ENCODE results near the gene ILDR2.

Gene ILDR2

GRCh38 chr1:166875734-166876539 is 99.4 kb downstream of the ILDR2 start, which contains the start of gene TADA1 (continued):
- TF ChIP-seq ZSCAN4 (tag by site-specific recombination; IDR thresholded peaks at IDR 0.05) (peak; percentile 25; the same call in 1 of the 2 replicates), ZNF664 (tag by site-specific recombination; IDR thresholded peaks at IDR 0.05) (no peak), HIC1 (tag by site-specific recombination; IDR thresholded peaks at IDR 0.05) (no peak), ZNF645 (tag by site-specific recombination; IDR thresholded peaks at IDR 0.05) (no peak), ZFHX2 (tag by site-specific recombination; conservative IDR thresholded peaks at IDR 0.05) (peak; percentile 64), ZBTB7A (tag by site-specific recombination; IDR thresholded peaks at IDR 0.05; ENCODE audit: low read depth) (no peak), OSR2 (tag by site-specific recombination; IDR thresholded peaks at IDR 0.05) (no peak), MYNN (tag by site-specific recombination; IDR thresholded peaks at IDR 0.05; ENCODE audit: borderline replicate concordance) (no peak; the same call in 1 of the 2 replicates), ZFP69B (tag by site-specific recombination; IDR thresholded peaks at IDR 0.05) (0 out of 2 replicates have a peak, but pooled peaks have one; percentile 35), GLI2 (tag by site-specific recombination; IDR thresholded peaks at IDR 0.05; ENCODE audit: borderline replicate concordance, low read depth) (no peak), ZBTB49 (tag by site-specific recombination; IDR thresholded peaks at IDR 0.05; ENCODE audit: low read depth) (no peak), ZNF629 (tag by site-specific recombination; IDR thresholded peaks at IDR 0.05) (peak; percentile 76; the same call in 1 of the 2 replicates), ZNF658 (tag by site-specific recombination; IDR thresholded peaks at IDR 0.05) (no peak), ZNF398 (tag by site-specific recombination; IDR thresholded peaks at IDR 0.05) (peak; percentile 27; the same call in 1 of the 2 replicates), ZNF423 (tag by site-specific recombination; IDR thresholded peaks at IDR 0.05) (no peak), IKZF3 (tag by site-specific recombination; IDR thresholded peaks at IDR 0.05) (no peak), PRDM1 (tag by site-specific recombination; IDR thresholded peaks at IDR 0.05) (no peak), ZNF488 (tag by site-specific recombination; IDR thresholded peaks at IDR 0.05) (no peak), AEBP2 (tag by site-specific recombination; IDR thresholded peaks at IDR 0.05; ENCODE audit: borderline replicate concordance) (no peak), ZNF624 (tag by site-specific recombination; IDR thresholded peaks at IDR 0.05) (no peak), ZFP41 (tag by site-specific recombination; IDR thresholded peaks at IDR 0.05; ENCODE audit: borderline replicate concordance) (no peak), KLF10 (tag by site-specific recombination; IDR thresholded peaks at IDR 0.05) (peak; percentile 62; the same call in 1 of the 2 replicates), ZNF184 (tag by site-specific recombination; IDR thresholded peaks at IDR 0.05) (no peak), ZNF555 (tag by site-specific recombination; conservative IDR thresholded peaks at IDR 0.05) (no peak)

Data from HEK293 (cell line).